ENCODE results near the gene RNF168. TPM values are rescaled to one million over a fixed set of nuclear protein-coding genes. Genes with fewer than 3 reads are reported as not detected.
A peak's percentile ranks its signal among the peaks of the same experiment; 100 is the strongest.
"Not testable (repeated sequence)": the region's sequence is repeated elsewhere in the genome, so short reads cannot be mapped to it uniquely, and the experiment has no call there.

The RNF168 gene
- polyA plus RNA-seq, 3 donors, result 4.4 to 6.9 (median 6.7) TPM

DNA sequence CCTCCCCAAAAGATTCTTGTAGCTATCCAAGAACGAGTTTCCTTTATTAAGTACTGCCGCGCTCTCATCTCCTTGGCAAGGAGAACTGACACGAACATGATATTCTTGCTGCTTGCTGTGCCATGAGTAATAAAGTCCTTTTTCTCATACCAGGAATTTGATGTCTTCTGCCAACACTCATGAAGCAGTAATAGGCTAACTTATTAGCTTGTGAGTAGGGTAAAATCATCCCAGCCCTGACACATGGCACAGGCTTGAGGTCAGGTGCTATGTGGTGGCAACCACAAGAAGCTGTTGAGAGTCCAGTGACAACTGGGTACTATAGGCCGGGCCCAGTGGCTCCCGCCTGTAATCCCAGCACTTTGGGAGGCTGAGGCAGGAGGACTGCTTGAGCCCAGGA lies 48.6 kb downstream of the RNF168 start:
- Histone ChIP-seq H3K27me3 (ENCODE audit: control insufficient read depth in 2 of 2, insufficient read depth in 2 of 2, low read length in 2 of 2) (no peaks in the 10 kb centered on the region), H3K79me2 (ENCODE audit: insufficient read depth, low read length) (no peaks in the 10 kb centered on the region), H3K27ac (ENCODE audit: low read depth in 1 of 2, low read length in 2 of 2) (no peak overlapping the region), H3K4me1 (ENCODE audit: control insufficient read depth in 1 of 2, insufficient read depth in 2 of 2, low read length in 2 of 2) (peaks cover 8 to 9% of the 10 kb centered on the region in 2 donors), H3K9me3 (replicated peaks in 1 of 2; ENCODE audit: control insufficient read depth in 1 of 2, insufficient read depth in 1 of 2, low read length in 2 of 2) (no peaks in the 10 kb centered on the region), H2AFZ (ENCODE audit: insufficient read depth, low read depth, low read length, poor library complexity, severe bottlenecking) (no peak overlapping the region), H3K4me2 (replicated peaks; ENCODE audit: extremely low read depth, low read length, poor library complexity, severe bottlenecking) (no peak overlapping the region), H3K9ac (ENCODE audit: insufficient read depth, low read length, poor library complexity, severe bottlenecking) (no peak overlapping the region), H4K20me1 (ENCODE audit: insufficient read depth, low read length) (no peaks in the 10 kb centered on the region), H3K36me3 (replicated peaks in 1 of 2; ENCODE audit: control insufficient read depth in 1 of 2, insufficient read depth in 2 of 2, low read length in 2 of 2) (no peaks in the 10 kb centered on the region), H3K4me3 (replicated peaks in 1 of 3; ENCODE audit: low read depth in 2 of 3, low read length in 3 of 3) (no peak overlapping the region)
- Mint-ChIP-seq H3K27ac (no peak overlapping the region), H3K4me3 (no peak overlapping the region), H3K4me1 (peaks cover 11% of the 10 kb centered on the region), H3K9me3 (no peaks in the 10 kb centered on the region), H3K27me3 (ENCODE audit: low read depth in 3 of 3) (peaks cover 0 to 2% (median 0%) of the 10 kb centered on the region in 3 donors), H3K36me3 (peaks cover 0 to 11% of the 10 kb centered on the region in 2 donors)
- intact Hi-C loops (cut with micrococcal nuclease), result no loop called here
- no peak for DNase-seq
- 92% methylated on average over 6 of the region's 6 CpGs for WGBS (ENCODE audit: insufficient coverage)
- TF ChIP-seq, protein P1, sequence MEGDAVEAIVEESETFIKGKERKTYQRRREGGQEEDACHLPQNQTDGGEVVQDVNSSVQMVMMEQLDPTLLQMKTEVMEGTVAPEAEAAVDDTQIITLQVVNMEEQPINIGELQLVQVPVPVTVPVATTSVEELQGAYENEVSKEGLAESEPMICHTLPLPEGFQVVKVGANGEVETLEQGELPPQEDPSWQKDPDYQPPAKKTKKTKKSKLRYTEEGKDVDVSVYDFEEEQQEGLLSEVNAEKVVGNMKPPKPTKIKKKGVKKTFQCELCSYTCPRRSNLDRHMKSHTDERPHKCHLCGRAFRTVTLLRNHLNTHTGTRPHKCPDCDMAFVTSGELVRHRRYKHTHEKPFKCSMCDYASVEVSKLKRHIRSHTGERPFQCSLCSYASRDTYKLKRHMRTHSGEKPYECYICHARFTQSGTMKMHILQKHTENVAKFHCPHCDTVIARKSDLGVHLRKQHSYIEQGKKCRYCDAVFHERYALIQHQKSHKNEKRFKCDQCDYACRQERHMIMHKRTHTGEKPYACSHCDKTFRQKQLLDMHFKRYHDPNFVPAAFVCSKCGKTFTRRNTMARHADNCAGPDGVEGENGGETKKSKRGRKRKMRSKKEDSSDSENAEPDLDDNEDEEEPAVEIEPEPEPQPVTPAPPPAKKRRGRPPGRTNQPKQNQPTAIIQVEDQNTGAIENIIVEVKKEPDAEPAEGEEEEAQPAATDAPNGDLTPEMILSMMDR (IDR thresholded peaks at IDR 0.05), result no peak

DNA sequence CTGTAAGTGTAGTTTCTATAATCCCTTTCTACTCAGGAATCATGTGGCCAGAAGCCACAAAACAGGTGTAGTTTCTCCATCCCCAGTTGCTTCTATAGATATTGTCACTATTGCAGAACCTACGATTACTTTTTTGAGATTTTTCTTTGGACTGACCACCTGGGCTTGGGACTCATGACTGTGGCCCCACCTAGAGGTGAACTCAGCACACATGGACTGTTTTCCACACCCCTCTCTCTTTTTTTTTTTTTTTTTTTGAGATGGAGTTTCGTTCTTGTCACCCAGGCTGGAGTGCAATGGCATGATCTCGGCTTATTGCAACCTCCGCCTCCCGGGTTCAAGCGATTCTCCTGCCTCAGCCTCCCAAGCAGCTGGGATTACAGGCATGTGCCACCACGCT lies 58.2 kb downstream of the RNF168 start:
- H3K79me2 ChIP-seq (ENCODE audit: insufficient read depth, low read length); H3K4me1 ChIP-seq (ENCODE audit: control insufficient read depth in 1 of 2, insufficient read depth in 2 of 2, low read length in 2 of 2); H3K27me3 Mint-ChIP-seq (ENCODE audit: low read depth in 3 of 3); H4K20me1 ChIP-seq (ENCODE audit: insufficient read depth, low read length); H2AFZ ChIP-seq (ENCODE audit: insufficient read depth, low read depth, low read length, poor library complexity, severe bottlenecking); H3K9me3 Mint-ChIP-seq; H3K27me3 ChIP-seq (ENCODE audit: control insufficient read depth in 2 of 2, insufficient read depth in 2 of 2, low read length in 2 of 2); H3K36me3 ChIP-seq (replicated peaks in 1 of 2; ENCODE audit: control insufficient read depth in 1 of 2, insufficient read depth in 2 of 2, low read length in 2 of 2); H3K9ac ChIP-seq (ENCODE audit: insufficient read depth, low read length, poor library complexity, severe bottlenecking); H3K4me3 ChIP-seq (replicated peaks in 1 of 3; ENCODE audit: low read depth in 2 of 3, low read length in 3 of 3); intact Hi-C loops (cut with micrococcal nuclease); H3K27ac ChIP-seq (ENCODE audit: low read depth in 1 of 2, low read length in 2 of 2); H3K9me3 ChIP-seq (replicated peaks in 1 of 2; ENCODE audit: control insufficient read depth in 1 of 2, insufficient read depth in 1 of 2, low read length in 2 of 2); H3K4me3 Mint-ChIP-seq; H3K36me3 Mint-ChIP-seq; H3K4me2 ChIP-seq (replicated peaks; ENCODE audit: extremely low read depth, low read length, poor library complexity, severe bottlenecking): not testable (repeated sequence)
- H3K27ac Mint-ChIP-seq, result peak overlapping the region in 1 of 7 donors; percentile 54
- WGBS (ENCODE audit: insufficient coverage), result 100% methylated on average over 2 of the region's 7 CpGs
- peaks cover 14% of the 10 kb centered on the region for H3K4me1 Mint-ChIP-seq
- peak in 1 of 3 donors; percentile 50 for DNase-seq

Data from CD14-positive monocyte (primary cell).